ENCODE measurements around the gene WDR5. TPM values are rescaled to one million over a fixed set of nuclear protein-coding genes. Genes with fewer than 3 reads are reported as not detected.

The WDR5 gene
- total RNA-seq = 10 to 100 TPM; 15.4 to 26.8 (median 23.1) TPM

DNA sequence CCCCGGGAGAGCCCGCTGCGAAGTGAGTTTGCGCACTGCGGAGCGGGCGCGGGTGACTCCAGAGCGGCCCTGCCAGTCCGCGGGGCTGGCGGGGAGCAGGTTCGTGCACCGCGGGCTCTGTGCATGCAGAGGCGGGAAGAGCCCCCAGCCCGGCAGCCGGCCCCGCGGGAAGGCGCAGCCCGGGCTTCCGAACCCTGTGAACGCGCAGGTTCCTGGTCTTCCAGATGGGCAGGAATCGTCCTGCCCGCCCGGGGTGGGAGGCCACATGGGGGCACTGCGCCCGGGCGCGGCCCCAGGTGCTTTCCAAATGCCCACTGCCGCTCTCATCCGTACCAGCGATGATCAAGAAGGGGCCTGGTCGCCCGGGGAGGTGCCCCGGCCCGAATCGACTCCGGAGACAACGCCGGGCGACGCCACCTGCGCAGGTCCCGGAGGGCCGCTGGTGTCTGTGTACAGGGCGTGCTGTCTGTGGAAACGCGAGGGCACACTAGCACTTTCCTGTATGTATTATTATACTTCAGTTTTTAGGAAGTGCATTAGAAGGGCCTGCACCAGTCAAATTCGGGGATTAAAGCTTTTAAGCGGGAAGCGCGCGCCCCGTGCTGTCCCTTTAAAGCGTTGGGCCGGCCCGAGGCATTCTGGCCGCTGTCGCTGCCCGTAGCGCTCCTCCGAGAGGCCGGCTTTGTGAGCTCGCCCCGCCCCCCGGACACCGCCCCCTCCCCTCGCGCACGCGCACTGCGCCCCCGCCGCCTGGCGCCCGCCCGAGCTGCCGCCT is at the start of gene WDR5:
Gene WDR5 (plus strand): TSS at position 740 of the 775 bp plus-strand sequence. CDS start 3,796 bp downstream, outside the sequence.
- intact Hi-C loops (cut with DNase I) = no loop called here
- no peaks in the 10 kb centered on the region for H3K9me3 ChIP-seq
- TF ChIP-seq POLR2A (IDR thresholded peaks at IDR 0.05) = peak in 3 of 4 donors; percentile 17 to 35 (median 27)
- TF ChIP-seq, protein P1, sequence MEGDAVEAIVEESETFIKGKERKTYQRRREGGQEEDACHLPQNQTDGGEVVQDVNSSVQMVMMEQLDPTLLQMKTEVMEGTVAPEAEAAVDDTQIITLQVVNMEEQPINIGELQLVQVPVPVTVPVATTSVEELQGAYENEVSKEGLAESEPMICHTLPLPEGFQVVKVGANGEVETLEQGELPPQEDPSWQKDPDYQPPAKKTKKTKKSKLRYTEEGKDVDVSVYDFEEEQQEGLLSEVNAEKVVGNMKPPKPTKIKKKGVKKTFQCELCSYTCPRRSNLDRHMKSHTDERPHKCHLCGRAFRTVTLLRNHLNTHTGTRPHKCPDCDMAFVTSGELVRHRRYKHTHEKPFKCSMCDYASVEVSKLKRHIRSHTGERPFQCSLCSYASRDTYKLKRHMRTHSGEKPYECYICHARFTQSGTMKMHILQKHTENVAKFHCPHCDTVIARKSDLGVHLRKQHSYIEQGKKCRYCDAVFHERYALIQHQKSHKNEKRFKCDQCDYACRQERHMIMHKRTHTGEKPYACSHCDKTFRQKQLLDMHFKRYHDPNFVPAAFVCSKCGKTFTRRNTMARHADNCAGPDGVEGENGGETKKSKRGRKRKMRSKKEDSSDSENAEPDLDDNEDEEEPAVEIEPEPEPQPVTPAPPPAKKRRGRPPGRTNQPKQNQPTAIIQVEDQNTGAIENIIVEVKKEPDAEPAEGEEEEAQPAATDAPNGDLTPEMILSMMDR (IDR thresholded peaks at IDR 0.05) = peak in 2 of 6 experiments; percentile 6 to 8
- H3K27ac ChIP-seq = peak within 1 kb of the TSS; percentile 90 to 94 (median 92)
- DNase-seq = peak; percentile 37
- H3K27me3 ChIP-seq = no peaks in the 10 kb centered on the region
- peaks cover 0 to 9% (median 0%) of the 10 kb centered on the region in 3 donors for H3K36me3 ChIP-seq
- WGBS, 2 donors = no CpG with 5 or more reads among the region's 81 CpGs
- H3K4me3 ChIP-seq = peak within 1 kb of the TSS; percentile 68 to 89 (median 82)
- H3K4me1 ChIP-seq = peaks cover 39 to 80% (median 42%) of the 10 kb centered on the region in 3 donors

DNA sequence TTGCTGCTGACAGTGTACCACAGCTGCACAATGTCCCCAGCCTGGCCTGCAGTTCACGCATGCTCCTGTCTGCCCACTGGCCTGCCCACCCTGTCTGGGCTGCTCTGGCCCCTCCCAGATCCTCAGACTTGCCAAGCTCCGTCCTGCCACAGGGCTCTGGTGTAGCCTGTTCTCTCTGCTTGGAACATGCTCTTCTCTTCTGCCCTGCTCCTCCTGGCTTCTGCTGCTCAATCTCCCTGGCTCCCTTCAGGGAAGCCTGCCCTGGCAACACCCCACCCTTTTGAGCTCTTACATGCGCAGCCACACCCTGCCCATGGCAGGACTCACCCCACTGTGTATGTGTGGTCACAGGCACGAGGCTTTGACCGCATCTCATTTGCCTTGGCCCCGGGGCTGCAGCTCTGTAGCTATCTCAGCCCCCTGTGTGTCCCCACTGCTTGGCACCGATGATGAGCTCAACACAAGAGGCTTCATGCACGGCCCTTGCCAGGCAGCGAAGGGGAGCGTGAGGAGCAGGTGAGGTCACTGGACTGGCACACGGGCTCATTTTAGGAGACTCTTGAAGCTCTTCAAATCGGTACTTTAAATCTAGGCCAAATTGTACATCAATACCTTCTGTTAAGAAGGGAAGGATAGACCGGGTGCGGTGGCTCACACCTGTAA is 47.7 kb upstream of the WDR5 start:
- no peak for TF ChIP-seq POLR2A (IDR thresholded peaks at IDR 0.05)
- TF ChIP-seq, protein P1 (IDR thresholded peaks at IDR 0.05) = no peak
- 46 to 49% methylated on average over 3 to 13 of the region's 14 CpGs for WGBS, 2 donors
- Histone ChIP-seq H3K9me3 (no peaks in the 10 kb centered on the region), H3K36me3 (no peaks in the 10 kb centered on the region), H3K4me3 (no peak overlapping the region), H3K27me3 (peaks cover 0 to 4% (median 0%) of the 10 kb centered on the region in 4 donors), H3K27ac (no peak overlapping the region), H3K4me1 (peaks cover 0 to 7% (median 0%) of the 10 kb centered on the region in 3 donors)
- no peak for DNase-seq
- intact Hi-C loops (cut with DNase I) = no loop called here

DNA sequence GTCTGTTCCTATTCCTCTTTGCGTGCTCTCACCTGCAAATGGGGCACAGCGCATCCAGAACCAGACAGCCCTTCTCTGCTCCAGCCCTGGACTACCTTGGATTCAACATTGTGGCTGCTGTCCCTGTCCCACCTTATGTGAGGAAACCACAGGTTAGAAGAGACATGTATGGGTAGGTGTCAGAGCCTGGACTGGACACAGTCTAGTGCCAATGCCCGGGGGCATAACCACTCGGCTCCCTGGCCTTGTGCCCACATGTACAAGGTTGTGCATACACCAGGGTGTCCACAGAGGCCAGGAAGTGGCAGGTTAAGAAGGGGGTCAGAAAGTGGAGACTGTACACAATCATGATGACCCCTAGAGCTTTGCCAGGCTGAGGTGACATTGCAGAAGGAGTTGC is 45.9 kb upstream of the WDR5 start:
- no peaks in the 10 kb centered on the region for H3K9me3 ChIP-seq
- no peak for TF ChIP-seq POLR2A (IDR thresholded peaks at IDR 0.05)
- TF ChIP-seq, protein P1 (IDR thresholded peaks at IDR 0.05) = no peak
- no peak overlapping the region for H3K27ac ChIP-seq
- no peak for DNase-seq
- WGBS, 2 donors = 62 to 69% methylated on average over 2 to 3 of the region's 4 CpGs
- peaks cover 0 to 7% (median 0%) of the 10 kb centered on the region in 3 donors for H3K4me1 ChIP-seq
- no peak overlapping the region for H3K4me3 ChIP-seq
- H3K36me3 ChIP-seq = no peaks in the 10 kb centered on the region
- intact Hi-C loops (cut with DNase I) = no loop called here
- H3K27me3 ChIP-seq = peaks cover 0 to 7% (median 0%) of the 10 kb centered on the region in 4 donors

DNA sequence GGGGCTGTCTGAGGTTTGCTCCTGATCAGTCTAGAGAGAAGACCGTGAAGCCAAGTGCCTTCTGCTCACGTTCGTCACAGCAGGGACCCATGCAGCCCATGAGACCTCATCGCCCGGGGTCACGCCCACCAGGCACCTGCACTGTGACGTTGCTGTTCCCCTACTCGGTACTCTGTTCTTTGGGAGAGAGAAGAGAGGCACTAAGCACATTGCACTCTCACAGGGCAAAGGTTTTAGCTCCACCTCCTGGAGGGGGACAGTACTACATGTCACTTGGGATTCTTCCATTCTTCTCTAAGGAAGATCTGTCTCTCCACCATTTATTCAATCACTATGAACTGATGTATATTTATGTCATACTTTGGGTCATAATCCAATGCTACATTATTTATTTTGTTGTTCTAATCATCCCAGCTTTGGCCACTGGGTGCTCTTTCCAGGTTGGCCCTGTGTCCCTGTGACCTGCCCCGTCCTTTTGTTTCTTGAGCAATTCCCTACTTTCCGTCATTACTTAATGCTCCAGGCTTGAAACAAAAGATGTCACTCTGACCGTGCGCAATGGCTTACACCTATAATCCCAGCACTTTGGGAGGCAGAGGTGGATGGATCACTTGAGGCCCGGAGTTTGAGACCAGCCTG is 36.6 kb upstream of the WDR5 start:
- H3K36me3 ChIP-seq = no peaks in the 10 kb centered on the region
- intact Hi-C loops (cut with DNase I) = no loop called here
- H3K27ac ChIP-seq = no peak overlapping the region
- no peak overlapping the region for H3K4me3 ChIP-seq
- H3K4me1 ChIP-seq = no peaks in the 10 kb centered on the region
- H3K9me3 ChIP-seq = no peaks in the 10 kb centered on the region
- peaks cover 0 to 35% (median 0%) of the 10 kb centered on the region in 4 donors for H3K27me3 ChIP-seq
- DNase-seq = no peak
- 31 to 65% methylated on average over 6 to 12 of the region's 13 CpGs for WGBS, 2 donors
- TF ChIP-seq, protein P1 (IDR thresholded peaks at IDR 0.05) = peak; percentile 62 to 86 (median 74)
- TF ChIP-seq POLR2A (IDR thresholded peaks at IDR 0.05) = no peak

Data from esophagus squamous epithelium (tissue), 5 donors.